ENCODE data around the gene UMODL1.
"Not testable (repeated sequence)": the region's sequence is repeated elsewhere in the genome, so short reads cannot be mapped to it uniquely, and the experiment has no call there.

UMODL1 gene

DNA sequence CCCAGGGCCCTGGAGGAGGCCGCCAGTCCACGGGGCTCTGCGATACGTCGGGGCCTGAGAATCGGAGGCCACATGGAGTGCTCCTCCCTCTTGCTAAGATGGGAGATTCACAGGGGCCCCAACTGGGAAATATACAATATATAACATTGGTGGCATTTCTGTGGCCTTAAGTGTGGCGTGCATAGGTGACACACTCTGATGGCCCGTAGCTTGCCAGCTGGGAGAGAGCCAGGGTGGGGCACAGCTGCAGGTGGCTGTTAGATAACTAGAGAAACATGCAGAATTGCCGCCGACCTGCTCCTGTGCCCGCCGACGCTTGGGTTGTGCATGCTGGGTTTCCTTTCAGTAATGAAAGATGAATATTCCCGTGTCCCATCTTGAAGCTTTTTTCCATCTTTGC lies 30.1 kb downstream of the UMODL1 start:
- no peak for DNase-seq

GRCh38 chr21:42102076-42102475 lies 31.0 kb downstream of the UMODL1 start:
- no peak for DNase-seq

GRCh38 chr21:42102526-42102925 lies 31.4 kb downstream of the UMODL1 start:
- DNase-seq, result no peak

GRCh38 chr21:42102991-42103390 lies 31.9 kb downstream of the UMODL1 start:
- no peak for DNase-seq

GRCh38 chr21:42103843-42104242 lies 32.7 kb downstream of the UMODL1 start:
- no peak for DNase-seq

DNA sequence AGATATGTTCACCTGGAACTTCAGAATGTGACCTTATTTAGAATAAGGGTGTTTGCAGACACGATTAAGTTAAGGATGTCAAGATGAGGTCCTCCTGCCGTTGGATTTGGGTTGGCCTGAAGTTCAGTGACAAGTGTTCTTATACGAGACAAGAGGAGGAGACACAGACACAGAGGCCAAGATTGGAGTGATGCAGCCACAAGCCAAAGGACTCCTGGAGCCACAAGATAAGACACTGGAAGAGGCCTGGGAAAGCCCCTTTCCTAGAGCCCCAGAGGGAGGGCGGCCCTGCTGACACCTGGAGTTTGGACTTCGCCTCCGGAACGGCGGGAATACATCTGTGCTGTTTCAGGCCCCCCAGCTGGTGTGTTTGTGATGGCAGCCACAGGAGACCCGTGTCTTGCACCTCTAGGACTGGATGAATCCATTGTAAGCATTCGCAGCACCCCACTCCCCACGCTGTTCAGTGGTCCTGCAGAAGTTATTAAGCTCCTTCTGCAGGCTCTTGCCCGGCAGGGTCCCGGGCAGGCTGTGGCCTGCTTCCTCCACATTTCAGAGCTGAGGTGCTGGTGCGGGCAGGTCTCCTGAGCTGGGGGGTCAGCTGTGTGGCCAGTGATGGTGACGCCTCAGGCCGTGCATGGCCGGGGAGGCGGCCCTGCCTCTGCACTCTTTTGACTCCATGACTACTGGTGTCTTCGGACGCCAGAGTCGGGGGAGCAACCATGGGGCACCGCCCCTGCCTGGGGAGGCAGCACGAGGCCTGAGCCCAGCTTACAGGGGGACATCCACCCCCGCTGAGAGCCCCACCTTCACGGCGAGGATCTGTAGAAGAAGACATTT lies 34.6 kb downstream of the UMODL1 start:
- no peak for DNase-seq

DNA sequence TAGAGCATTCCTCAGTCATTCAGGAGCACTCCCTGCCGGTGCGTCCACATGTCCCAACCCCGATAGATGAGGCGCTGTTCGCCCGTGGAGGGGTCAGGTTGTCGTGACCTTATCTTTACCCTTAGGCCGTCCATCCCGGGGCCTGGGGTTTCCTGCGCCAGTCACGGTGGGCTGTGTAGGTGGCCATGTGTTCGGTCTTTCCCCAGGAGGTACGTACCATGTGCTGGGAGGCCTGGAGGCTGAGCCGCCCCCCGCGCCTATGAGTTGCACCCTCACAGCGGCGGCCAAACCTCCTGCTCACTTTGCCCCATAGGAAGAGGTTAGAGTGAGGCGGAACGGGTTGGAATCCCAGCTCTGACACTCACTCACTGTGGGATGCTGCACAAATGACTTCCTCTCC lies 35.3 kb downstream of the UMODL1 start:
- DNase-seq, result no peak

GRCh38 chr21:42107177-42107880 lies 36.2 kb downstream of the UMODL1 start:
- no peak for DNase-seq

- peak; percentile 69 to 72 for DNase-seq
Measured at GRCh38 chr21:42107881-42108553, 36.9 kb downstream of the UMODL1 start.

DNA sequence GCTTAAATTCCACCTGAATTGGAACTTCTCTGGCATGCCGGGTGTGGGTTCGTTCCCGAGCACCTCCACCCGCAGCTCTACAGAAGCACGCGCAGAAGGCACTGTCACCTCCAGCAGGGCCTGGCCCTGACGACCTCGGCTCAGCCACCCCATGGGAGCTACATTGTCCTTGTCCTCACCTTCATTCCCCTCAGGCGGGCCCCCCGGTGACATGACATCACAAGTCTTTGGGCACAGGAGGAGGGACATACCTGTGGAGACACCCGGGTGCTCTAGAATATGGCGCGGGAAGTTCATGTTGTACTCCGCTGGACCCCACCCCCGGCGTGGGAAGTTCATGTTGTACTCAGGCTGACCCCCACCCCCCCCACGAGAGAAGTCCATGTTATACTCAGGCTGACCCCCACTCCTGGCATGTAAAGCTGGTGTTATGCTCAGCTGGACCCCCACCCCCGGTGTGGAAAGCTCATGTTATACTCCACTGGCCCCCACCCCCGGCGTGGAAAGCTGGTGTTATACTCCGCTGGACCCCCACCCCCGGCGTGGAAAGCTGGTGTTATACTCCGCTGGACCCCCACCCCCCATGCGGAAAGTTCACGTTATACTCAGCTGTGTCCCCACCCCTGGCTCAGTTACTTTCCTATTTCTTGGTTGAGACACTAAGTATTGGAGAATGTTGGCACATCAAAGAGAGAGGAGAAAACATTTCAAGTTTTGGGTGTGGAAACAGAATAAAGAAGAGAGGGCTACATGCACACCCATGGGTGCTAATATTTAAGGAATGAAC lies 37.6 kb downstream of the UMODL1 start:
- no peak for DNase-seq

GRCh38 chr21:42109473-42109872 lies 38.4 kb downstream of the UMODL1 start:
- no peak for DNase-seq

GRCh38 chr21:42109873-42110525 lies 38.9 kb downstream of the UMODL1 start:
- DNase-seq, result no peak

- no peak for DNase-seq
Measured at GRCh38 chr21:42110691-42111469, 39.8 kb downstream of the UMODL1 start.

- DNase-seq, result no peak
Measured at GRCh38 chr21:42111470-42111743, 40.3 kb downstream of the UMODL1 start.

DNA sequence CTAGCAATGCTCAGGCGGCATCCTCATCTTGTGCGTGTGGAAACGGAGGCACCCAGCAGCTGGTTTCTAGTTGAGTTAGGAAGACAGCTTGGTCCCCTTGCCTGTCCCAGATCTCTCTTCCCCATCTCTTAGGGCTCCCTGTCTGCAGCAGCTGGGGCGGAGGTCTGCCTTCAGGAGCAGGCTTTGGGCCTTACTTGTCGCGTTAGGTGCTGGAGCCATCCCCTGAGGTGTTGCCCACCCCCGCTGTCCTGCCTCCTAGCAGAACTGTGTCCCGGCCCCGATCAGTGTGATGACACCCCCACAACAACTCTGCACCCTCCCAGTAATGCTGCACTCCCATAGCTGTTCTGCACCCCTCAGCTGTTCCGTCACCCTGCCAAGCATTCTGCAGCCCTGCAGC lies 40.7 kb downstream of the UMODL1 start:
- DNase-seq, result no peak

DNA sequence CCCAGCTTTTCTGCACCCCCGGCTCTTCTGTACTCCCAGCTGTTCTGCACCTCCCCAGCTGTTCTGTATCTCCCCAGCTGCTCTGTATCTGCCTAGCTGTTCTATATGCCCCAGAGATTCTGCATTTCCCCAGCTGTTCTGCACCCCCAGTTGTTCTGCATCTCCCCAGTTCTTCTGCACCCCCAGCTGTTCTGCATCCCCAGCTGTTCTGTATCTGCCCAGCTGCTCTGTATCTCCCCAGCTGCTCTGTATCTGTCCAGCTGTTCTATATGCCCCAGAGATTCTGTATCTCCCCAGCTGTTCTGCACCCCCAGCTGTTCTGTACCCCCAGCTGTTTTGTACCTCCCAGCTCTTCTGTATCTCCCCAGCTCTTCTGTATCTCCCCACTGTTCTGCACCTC lies 41.1 kb downstream of the UMODL1 start:
- no peak for DNase-seq

DNA sequence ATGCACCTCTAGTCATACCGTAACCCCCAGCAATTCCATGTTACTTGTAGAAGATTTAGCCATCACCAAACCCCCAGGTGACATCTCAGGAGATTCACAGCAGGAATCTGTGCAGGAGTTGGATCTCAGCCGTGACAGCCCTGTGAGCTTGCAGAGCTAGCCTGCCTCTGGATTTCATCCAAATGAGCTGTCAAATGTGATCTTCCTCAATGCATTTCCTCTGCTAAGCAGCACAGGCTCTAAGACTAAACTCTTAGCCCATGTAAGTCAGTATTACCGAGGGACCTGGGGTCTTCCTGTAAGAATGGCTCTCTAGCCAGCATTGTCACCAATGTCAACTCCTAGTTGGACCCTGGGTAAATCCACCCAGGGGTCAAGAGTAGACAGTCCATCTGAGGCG lies 41.7 kb downstream of the UMODL1 start:
- DNase-seq, result no peak

DNA sequence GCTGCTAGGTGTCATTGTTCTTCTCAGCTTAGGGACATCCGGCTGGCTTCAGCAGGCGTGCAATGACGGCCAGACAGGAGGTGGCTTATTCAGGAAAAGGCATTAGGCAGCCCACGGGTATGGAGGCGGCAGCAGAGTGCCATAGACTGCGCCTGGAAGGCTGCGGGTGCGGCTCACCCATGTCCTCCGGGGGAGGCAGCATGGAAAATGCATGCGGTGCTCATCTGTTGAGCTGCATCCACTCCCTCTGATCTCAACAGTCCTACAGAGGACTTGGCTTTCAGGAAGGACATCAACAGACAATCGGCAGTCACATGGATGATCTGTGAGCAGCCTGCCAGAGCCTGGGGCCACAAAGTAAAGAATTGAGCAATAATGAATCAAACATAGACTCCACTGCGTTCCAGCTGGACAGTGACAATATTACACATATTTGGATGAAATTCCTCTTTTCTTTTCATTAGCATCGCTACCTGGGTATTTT lies 42.9 kb downstream of the UMODL1 start:
- no peak for DNase-seq

- DNase-seq, result no peak
Measured at GRCh38 chr21:42114646-42115045, 43.5 kb downstream of the UMODL1 start.

GRCh38 chr21:42115136-42115683 lies 44.1 kb downstream of the UMODL1 start:
- no peak for DNase-seq

DNA sequence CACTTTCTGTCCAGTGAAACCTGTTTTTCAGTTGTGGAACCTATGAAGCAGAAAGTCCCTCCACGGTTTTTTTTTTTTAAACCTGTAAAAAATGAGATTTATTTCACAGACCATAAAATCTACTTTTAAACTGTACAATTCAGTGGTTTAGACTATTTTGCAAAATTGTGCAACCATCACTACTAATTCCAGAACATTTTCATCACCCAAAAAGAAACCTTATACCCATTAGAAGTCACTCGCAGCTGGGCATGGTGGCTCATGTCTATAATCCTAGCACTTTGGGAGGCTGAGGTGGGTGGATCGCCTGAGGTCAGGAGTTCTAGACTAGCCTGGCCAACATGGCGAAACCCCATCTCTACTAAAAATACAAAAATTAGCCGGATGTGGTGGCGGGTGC lies 45.4 kb downstream of the UMODL1 start:
- DNase-seq, result not testable (repeated sequence)
